ENCODE measurements around the gene STK32C.

- no peak for TF ChIP-seq CTCF (IDR thresholded peaks at IDR 0.05)
- TF ChIP-seq POLR2A (IDR thresholded peaks at IDR 0.05) = no peak
Measured at GRCh38 chr10:132347211-132347930, 39.6 kb upstream of the STK32C start.
